Inflammatory macrophage treated with lipopolysaccharide for 1 hour (primary cell): Measurements from ENCODE around the gene GCAT.
A peak's percentile ranks its signal among the peaks of the same experiment; 100 is the strongest.

Experiments
- DNase-seq, 2 donors: peaks; one replicate each; pipeline ENCODE4 v3.0.0-alpha.2; 2020 to 2022

Gene GCAT

GRCh38 chr22:37807410-37808293 is at the start of gene GCAT:
GCAT (plus strand) TSS chr22:37807934; CDS start chr22:37807968, 34 bp downstream.
- peak; percentile 83 to 92 for DNase-seq

DNA sequence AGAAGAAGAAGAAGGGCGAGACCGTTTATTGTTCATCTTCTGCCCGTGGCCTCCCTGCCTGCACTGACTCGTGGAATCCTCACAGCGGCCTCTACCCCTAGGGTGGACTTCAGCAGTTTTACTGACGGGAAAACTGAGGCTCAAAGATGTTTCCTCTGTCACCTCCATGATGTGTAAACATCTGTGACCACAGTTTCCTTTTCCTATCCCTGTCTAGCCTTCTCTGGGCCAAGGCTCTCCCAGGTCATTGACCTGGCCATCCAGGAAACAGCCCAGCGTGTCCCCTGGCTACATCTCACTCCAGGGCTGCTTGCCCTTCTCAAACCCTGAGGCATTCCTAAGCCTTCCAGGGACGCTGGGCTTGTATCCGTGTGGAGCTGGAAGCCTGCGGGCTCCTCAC is 49.0 kb upstream of the GCAT start:
- no peak for DNase-seq

GRCh38 chr22:37759281-37759680 is 48.5 kb upstream of the GCAT start:
- DNase-seq, result no peak

- DNase-seq, result no peak
Observed at GRCh38 chr22:37760152-37760551, 47.6 kb upstream of the GCAT start.

DNA sequence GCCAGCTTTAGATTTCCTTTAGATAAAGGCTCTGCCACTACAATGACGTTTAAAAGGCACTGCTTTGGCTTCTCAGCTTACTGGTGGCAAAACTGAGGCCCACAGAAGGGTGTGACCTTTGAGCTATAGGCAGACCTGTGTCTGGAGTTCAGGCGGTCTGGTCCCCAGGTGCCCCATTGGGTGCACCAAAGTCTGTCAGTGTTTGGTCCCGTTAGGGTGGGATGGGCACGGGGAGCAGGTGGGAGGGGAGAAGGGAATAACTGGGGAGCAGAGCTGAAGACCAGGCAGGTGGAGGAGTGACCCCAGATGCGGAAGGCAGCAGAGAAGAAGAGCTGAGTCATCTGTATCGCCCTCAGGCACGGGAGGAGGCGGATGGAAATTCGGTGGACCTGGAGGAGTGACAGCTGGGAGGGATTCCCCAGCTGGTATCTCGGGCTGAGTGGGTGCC is 45.3 kb upstream of the GCAT start:
- DNase-seq, result no peak

- DNase-seq, result no peak
Observed at GRCh38 chr22:37763012-37763411, 44.7 kb upstream of the GCAT start.

DNA sequence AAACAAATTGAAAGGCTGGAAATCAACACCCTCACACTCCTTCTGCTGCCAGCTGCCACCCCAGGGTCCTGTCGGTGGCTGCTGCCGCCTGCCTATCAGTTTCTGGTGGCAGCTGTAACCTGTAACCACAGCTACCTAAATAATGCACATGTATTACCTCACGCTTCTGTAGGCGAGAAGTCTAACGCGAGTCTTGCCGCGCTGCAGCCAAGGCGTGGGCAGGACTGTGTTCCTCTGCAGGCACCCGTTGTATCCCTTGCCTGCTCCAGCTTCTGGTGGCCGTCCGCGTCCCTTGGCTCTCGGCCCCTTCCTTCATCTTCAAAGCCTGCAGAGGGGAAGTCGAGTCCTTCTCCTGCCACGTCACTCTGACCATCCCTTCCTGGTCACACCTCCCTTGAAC is 44.1 kb upstream of the GCAT start:
- DNase-seq, result no peak

- DNase-seq, result no peak
Observed at GRCh38 chr22:37764622-37765021, 43.1 kb upstream of the GCAT start.

DNA sequence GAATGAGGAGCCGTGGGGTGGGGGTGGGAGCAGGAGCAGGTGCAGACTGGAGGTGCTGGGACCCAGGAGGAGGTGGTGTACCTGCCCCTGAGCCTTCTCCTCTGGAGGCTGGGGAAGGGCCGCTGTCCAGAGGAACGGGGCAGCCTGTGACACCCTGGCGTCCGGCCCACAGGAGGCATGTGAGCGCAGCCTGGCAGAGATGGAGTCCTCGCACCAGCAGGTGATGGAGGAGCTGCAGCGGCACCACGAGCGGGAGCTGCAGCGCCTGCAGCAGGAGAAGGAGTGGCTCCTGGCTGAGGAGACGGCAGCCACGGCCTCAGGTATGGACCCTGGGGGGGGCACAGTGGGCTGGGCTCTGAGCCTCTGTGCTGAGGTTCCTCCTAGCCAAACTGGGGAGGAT is 42.2 kb upstream of the GCAT start:
- DNase-seq, result no peak

DNA sequence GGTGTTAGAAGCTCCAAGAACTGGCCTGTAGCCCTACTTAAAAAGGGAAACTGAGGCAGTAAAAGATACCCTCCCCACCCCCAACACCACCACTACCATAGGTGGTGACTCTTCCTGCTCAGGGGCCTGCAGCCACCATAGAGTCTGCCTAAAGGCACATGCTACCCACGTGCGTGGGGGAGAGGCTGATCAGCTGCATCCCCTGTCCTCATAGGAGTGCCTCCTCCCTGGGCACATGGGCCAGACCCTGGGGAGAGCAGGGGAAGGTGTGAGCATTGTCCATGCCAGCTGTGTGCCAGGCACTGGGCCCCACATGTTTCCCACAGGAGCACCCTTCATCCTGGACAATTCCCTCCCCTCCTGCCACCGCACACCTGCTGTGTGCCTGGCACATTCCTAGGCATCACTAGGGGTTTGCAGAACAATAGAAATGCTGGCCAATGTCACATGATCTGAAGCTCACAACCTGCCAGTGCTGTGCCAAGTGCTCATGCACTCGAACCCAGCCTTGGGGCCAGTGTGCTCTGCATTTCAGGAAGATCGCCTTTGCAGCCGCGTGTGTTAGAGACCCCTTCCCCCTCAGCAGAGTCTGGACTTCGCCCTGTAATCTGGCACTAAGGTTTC is 41.7 kb upstream of the GCAT start:
- no peak for DNase-seq

DNA sequence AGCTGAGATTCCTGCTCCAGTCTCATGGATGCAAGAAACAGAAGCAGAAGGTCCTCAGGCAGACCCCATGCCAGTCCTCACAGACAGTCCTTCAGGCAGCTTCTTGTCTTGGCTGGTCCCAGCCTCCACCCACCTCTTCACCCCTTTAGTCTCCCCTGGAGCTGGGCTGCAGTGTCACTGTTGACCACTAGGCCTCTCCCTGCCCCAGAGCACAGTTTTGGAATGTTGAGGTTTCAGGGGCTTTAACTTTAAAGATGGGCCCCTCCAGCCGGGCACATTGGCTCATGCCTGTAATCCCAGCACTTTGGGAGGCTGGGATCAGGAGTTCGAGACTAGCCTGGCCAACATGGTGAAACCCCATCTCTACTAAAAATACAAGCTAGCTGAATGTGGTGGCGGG is 39.5 kb upstream of the GCAT start:
- no peak for DNase-seq

GRCh38 chr22:37769056-37769455 is 38.7 kb upstream of the GCAT start:
- no peak for DNase-seq

DNA sequence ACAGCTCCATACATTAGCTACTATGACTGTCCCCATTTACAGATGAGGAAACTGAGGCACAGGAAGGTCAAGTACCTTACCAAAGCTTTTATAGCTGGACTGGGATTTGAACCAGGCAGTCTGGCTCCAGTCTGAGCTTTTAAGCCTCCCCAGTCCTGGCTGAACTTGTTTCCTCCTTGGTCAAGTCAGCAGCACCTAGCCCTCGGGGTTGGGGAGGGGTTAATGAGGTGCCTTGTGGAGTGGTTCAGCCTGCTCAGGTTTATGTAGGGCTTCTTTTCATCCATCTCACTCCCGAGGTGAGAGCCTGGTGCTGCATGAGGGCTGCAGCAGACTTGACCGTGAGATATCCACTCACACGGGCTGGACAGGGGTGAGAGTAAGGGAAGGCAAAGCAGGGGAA is 36.7 kb upstream of the GCAT start:
- no peak for DNase-seq

GRCh38 chr22:37771702-37772427 is 35.9 kb upstream of the GCAT start:
- no peak for DNase-seq

DNA sequence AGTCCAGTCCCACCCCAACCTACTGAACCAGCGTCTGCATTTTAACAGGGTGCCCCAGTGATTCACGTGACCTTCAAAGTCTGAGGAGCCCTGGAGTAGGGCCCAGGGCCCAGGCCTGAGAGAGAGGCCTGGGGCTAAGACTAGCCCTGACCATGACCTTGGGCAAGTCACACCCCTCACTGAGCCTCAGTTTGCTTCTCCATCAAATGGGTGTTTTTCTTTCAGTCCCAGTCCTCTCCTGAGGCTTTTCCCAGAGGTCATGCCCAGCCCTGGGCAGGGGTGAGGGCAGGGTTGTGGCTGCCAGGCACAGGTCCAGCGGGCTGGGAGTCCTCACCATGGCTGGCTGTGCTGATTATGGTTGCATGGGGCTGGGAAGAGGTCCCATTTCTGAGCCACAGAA is 33.0 kb upstream of the GCAT start:
- DNase-seq, result no peak

- no peak for DNase-seq
Observed at GRCh38 chr22:37775785-37776638, 31.7 kb upstream of the GCAT start.

DNA sequence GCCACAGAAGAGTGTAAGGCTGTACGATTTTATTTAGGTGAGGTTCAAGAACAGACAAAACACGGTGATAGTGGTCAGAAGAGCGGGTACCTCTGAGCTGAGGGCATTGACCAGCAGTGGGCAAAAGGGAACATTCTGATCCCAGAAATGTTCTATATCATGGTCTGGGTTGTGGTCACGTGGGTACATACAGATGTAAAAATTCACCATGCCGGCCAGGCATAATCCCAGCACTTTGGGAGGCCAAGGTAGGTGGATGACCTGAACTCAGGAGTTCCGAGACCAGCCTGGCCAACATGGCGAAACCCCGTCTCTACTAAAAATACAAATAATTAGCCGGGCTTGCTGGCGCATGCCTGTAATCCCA is 31.1 kb upstream of the GCAT start:
- DNase-seq, result no peak

- DNase-seq, result peak; percentile 24 to 29
Observed at GRCh38 chr22:37777122-37777687, 30.5 kb upstream of the GCAT start.

GRCh38 chr22:37778370-37779009 is 29.2 kb upstream of the GCAT start:
- DNase-seq, result no peak

DNA sequence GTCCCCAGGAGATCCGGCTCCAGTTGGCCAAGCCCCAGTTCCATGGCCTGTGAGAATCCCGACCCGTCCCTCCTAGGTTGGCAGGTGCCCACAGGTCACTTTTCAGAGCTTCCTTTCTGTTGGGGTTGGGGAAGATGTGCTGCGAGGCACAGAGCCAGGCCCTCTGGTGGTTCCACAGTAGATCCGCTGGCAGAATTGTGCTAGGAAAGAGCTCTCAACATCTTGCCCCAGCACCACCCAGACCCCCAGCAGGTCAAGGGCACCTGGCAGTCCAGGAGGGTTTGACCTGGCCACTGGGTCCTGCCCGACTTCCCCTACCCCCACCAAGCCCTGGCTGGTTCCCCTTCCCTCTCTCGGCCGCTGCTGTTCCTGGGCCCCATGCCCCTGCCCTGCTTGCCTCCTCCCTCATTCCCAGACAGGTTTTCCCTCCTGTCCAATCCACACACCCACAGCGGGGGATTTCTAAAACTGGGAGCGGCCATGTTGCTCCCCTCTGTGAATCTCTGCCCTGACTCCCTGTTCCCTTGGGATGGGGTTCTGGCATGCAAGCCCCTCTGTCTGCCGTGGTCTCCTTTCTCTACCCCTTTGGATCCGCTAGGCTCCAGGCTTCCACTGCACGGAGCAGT is 26.2 kb upstream of the GCAT start:
- no peak for DNase-seq
